GM19438 (cell line): Measurements from ENCODE around the gene UBE2D2.
"Not testable (repeated sequence)": the region's sequence is repeated elsewhere in the genome, so short reads cannot be mapped to it uniquely, and the experiment has no call there.

Experiments used
- ATAC-seq: cut with Tn5 transposase; IDR thresholded peaks from one replicate; pipeline ENCODE4 v1.9.1; 2021; ENCODE audit warnings: low read depth; ENCODE audit not compliant: unreplicated experiment

UBE2D2 gene

GRCh38 chr5:139560752-139561654 lies at the start of gene UBE2D2:
Gene UBE2D2 (plus strand): TSS chr5:139561339. CDS start chr5:139561792, 453 bp downstream.
- peak; percentile 80 for ATAC-seq

- ATAC-seq: no peak
Observed at GRCh38 chr5:139512786-139513390, 48.3 kb upstream of the UBE2D2 start.

DNA sequence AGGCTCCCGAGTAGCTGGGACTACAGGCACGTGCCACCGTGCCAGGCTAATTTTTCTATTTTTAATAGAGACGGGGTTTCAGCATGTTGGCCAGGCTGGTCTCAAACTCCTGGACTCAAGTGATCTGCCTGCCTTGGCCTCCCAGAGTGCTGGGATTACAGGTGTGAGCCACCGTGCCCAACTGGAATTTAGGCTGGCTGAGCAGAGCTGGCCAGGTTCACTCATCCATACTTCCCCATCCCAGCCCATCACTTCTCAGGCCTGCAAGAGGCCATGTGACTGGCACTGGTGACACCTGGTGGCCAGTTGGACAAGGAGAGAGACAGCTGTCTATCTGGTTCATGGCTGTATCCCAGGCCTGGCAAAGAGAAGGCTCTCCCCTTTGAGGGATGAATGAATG lies 47.7 kb upstream of the UBE2D2 start:
- ATAC-seq: peak; percentile 45

- no peak for ATAC-seq
Observed at GRCh38 chr5:139513852-139514485, 47.2 kb upstream of the UBE2D2 start.

- no peak for ATAC-seq
Observed at GRCh38 chr5:139514486-139514856, 46.7 kb upstream of the UBE2D2 start.

DNA sequence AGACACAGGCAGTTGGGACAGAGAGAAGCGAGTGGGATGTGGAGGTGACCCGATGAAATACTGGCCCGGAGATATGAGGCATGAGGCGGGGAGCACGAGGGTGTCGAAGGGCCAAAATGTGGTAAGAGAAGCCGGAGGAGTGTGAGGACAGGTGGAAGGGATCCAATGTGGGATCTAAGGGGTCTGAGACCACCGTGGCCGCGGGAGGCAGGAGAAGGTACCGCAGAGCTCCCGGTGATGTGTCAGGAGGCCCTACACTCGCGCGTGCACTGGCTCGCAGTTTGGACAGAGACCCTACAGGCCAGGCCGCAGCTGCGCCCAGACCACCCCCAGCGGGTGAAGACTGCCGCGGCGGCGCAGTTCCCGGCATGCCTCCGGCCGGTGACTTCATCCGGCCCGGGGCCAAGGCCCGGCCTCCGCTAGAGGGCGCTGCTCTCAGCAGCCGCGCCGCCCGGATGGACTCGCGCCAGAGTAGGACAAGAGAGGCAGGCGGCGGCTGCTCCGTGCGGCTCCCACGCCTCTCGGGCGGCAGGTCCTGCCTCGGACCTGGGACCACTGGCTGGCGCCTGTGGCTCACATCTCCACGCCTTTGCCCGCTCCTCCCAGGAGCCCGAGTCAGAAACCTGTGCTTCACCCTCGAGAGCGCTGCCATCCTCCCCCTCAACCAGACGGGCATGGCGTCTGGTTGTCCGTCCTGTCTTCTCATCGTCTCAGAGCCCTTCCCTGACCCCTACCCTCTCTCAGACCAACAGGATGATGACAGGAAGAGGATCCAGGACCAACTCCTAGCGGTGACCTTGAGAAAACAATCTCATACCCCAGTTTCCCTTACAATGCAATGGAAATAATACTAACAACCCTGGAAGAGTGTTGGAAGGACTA lies 43.2 kb upstream of the UBE2D2 start:
- ATAC-seq: peak; percentile 74

GRCh38 chr5:139523635-139524445 lies 37.3 kb upstream of the UBE2D2 start:
- no peak for ATAC-seq

DNA sequence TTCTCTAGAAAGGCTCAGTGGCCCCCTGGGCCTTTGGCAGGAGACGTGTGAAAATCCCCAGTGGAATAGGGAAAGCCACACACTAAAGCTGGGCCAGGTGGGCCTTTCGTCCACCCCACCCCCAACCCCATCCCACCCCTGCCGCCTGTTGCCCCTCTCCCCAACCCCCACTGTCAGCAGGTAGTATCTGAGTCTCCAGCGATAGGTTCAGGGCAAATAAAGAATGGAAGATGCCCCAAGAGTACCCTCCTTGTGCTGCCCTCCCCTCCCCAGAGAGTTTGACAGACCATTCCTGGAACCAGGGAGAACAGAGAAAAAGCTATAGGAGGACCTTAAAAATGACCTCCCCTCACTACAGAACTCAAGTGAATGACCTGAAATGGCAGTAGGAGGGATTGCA lies 36.7 kb upstream of the UBE2D2 start:
- no peak for ATAC-seq

- ATAC-seq: no peak
Observed at GRCh38 chr5:139524940-139525585, 36.1 kb upstream of the UBE2D2 start.

DNA sequence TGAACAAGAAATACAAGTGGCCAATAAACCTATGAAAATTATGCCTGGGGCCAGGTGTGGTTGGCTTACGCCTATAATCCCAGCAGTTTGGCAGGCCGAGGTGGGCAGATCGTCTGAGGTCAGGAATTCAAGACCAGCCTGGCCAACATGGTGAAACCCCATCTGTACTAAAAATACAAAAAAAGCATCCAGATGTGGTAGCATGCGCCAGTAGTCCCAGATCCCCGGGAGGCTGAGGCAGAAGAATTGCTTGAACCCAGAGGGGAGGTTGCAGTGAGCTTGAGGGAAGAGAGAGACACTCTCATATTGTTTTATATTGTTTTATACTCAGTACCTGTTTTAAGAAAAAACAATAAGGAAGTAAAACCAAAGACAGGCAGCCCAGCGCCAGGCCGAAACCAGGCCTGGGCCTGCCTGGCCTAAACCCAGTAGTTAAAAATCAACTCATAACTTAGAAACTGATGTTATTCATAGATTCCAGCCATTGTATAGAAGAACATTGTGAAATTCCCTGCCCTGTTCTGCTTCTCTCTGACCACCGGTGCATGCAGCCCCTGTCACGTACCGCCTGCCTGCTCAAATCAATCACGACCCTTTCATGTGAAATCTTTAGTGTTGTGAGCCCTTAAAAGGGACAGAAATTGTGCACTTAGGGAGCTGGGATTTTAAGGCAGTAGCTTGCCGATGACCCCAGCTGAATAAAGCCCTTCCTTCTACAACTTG lies 35.4 kb upstream of the UBE2D2 start:
- not testable (repeated sequence) for ATAC-seq

GRCh38 chr5:139526309-139527089 lies 34.6 kb upstream of the UBE2D2 start:
- ATAC-seq: not testable (repeated sequence)

GRCh38 chr5:139527090-139527470 lies 34.1 kb upstream of the UBE2D2 start:
- ATAC-seq: not testable (repeated sequence)

GRCh38 chr5:139527896-139528467 lies 33.2 kb upstream of the UBE2D2 start:
- ATAC-seq: not testable (repeated sequence)

GRCh38 chr5:139528695-139529094 lies 32.4 kb upstream of the UBE2D2 start:
- not testable (repeated sequence) for ATAC-seq

- ATAC-seq: not testable (repeated sequence)
Observed at GRCh38 chr5:139530079-139530478, 31.1 kb upstream of the UBE2D2 start.

GRCh38 chr5:139531772-139532169 lies 29.4 kb upstream of the UBE2D2 start:
- ATAC-seq: no peak

- ATAC-seq: peak; percentile 62
Observed at GRCh38 chr5:139543423-139543991, 17.6 kb upstream of the UBE2D2 start.
